GM18498 (cell line): ENCODE results near the gene ING5.

ENCODE experiments used
- ATAC-seq: cut with Tn5 transposase; IDR thresholded peaks from one replicate; pipeline ENCODE4 v1.9.1; 2021; ENCODE audit warnings: mild to moderate bottlenecking, moderate library complexity; ENCODE audit not compliant: unreplicated experiment

Gene ING5

GRCh38 chr2:241672243-241673188 is 29.3 kb upstream of the ING5 start:
- ATAC-seq: no peak

GRCh38 chr2:241673189-241673663 is 28.6 kb upstream of the ING5 start:
- ATAC-seq: no peak

GRCh38 chr2:241673797-241674725 is 27.8 kb upstream of the ING5 start:
- no peak for ATAC-seq

GRCh38 chr2:241675885-241676284 is 26.0 kb upstream of the ING5 start:
- ATAC-seq: no peak

GRCh38 chr2:241676665-241677064 is 25.2 kb upstream of the ING5 start:
- ATAC-seq: no peak

GRCh38 chr2:241677392-241677791 is 24.4 kb upstream of the ING5 start:
- ATAC-seq: no peak

- ATAC-seq: no peak
Observed at GRCh38 chr2:241678307-241678706, 23.5 kb upstream of the ING5 start.

GRCh38 chr2:241678784-241679540 is 22.9 kb upstream of the ING5 start:
- ATAC-seq: no peak

GRCh38 chr2:241680044-241680443 is 21.8 kb upstream of the ING5 start:
- ATAC-seq: no peak

- no peak for ATAC-seq
Observed at GRCh38 chr2:241680827-241681599, 20.8 kb upstream of the ING5 start.

GRCh38 chr2:241686324-241686649 is 15.6 kb upstream of the ING5 start:
- peak; percentile 15 for ATAC-seq

- ATAC-seq: peak; percentile 96
Observed at GRCh38 chr2:241686650-241687425, 15.0 kb upstream of the ING5 start, which contains the start of gene DTYMK. Gene DTYMK, minus strand, starts transcription at chr2:241686815. Its CDS starts 32 bp downstream, at chr2:241686783.

GRCh38 chr2:241689306-241689705 is 12.5 kb upstream of the ING5 start:
- no peak for ATAC-seq

- ATAC-seq: no peak
Observed at GRCh38 chr2:241690202-241690717, 11.6 kb upstream of the ING5 start.

GRCh38 chr2:241692448-241692847 is 9.4 kb upstream of the ING5 start:
- ATAC-seq: no peak

- ATAC-seq: no peak
Observed at GRCh38 chr2:241695651-241696050, 6.2 kb upstream of the ING5 start.

- no peak for ATAC-seq
Observed at GRCh38 chr2:241701149-241701398, 765 bp upstream of the ING5 start.

GRCh38 chr2:241702155-241703031 is 554 bp downstream of the ING5 start:
- peak; percentile 74 for ATAC-seq
